GM12891 (cell line): ENCODE data around the gene DDO.

Source experiments
- PAX5 ChIP-seq: IDR thresholded peaks from 2 replicates; pipeline ENCODE4 v1.6.1; 2011; ENCODE audit warnings: low read length, moderate library complexity, mild to moderate bottlenecking; ENCODE audit not compliant: insufficient read depth, severe bottlenecking
- POLR2A ChIP-seq: IDR thresholded peaks from 2 replicates; pipeline ENCODE4 v1.6.1; 2011; ENCODE audit warnings: low read depth, low read length, control low read depth
- POLR2AphosphoS5 ChIP-seq: IDR thresholded peaks from 2 replicates; pipeline ENCODE4 v1.6.1; 2011; ENCODE audit warnings: low read depth, low read length, control low read depth
- POU2F2 ChIP-seq: IDR thresholded peaks from 2 replicates; pipeline ENCODE4 v1.6.1; 2011; ENCODE audit warnings: low read depth, mild to moderate bottlenecking, control low read depth, low read length, moderate library complexity
- SPI1 ChIP-seq: IDR thresholded peaks from 2 replicates; pipeline ENCODE4 v1.6.1; 2011; ENCODE audit warnings: low read depth, low read length, control low read depth
- TAF1 ChIP-seq: IDR thresholded peaks from 2 replicates; pipeline ENCODE4 v1.6.1; 2011; ENCODE audit warnings: low read depth, low read length, control low read depth

- TF ChIP-seq POLR2A: no peak
- no peak for TF ChIP-seq TAF1
- no peak for TF ChIP-seq PAX5
- no peak for TF ChIP-seq POLR2AphosphoS5
- no peak for TF ChIP-seq POU2F2
- TF ChIP-seq SPI1: no peak
These were observed 706 bp downstream of the DDO start for GRCh38 chr6:110414669-110415068.
